ENCODE data around the gene CASZ1.

DNA sequence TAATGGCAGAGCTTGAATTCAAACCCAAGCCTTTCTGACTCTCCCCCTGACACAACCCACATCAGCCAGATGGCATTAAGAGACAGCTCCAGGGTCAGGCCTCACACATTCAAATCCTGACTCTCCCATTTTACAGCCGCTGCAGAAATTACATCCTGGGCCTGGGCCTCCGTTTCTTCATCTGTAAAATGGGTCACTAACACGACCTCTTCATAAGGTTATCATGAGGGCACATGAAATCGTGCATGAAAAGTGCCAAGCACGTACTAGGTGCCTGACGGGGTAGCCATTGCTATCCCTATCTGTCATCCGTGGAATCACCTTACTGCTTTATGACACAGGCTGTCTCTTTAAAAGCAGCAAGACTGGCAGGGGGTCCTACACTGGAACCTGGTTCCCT, 19.8 kb upstream of the CASZ1 start:
- TF ChIP-seq SP2 (IDR thresholded peaks at IDR 0.05; ENCODE audit: extremely low read depth, low read depth, low read length, poor library complexity, severe bottlenecking) (no peak), SIN3A (IDR thresholded peaks at IDR 0.05; ENCODE audit: borderline replicate concordance in 2 of 2, control insufficient read depth in 1 of 2, low read depth in 2 of 2, low read length in 2 of 2) (no peak), ZNF140 (CRISPR knock-in tag; IDR thresholded peaks at IDR 0.05) (no peak)
- TF ChIP-seq, protein P1, sequence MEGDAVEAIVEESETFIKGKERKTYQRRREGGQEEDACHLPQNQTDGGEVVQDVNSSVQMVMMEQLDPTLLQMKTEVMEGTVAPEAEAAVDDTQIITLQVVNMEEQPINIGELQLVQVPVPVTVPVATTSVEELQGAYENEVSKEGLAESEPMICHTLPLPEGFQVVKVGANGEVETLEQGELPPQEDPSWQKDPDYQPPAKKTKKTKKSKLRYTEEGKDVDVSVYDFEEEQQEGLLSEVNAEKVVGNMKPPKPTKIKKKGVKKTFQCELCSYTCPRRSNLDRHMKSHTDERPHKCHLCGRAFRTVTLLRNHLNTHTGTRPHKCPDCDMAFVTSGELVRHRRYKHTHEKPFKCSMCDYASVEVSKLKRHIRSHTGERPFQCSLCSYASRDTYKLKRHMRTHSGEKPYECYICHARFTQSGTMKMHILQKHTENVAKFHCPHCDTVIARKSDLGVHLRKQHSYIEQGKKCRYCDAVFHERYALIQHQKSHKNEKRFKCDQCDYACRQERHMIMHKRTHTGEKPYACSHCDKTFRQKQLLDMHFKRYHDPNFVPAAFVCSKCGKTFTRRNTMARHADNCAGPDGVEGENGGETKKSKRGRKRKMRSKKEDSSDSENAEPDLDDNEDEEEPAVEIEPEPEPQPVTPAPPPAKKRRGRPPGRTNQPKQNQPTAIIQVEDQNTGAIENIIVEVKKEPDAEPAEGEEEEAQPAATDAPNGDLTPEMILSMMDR (IDR thresholded peaks at IDR 0.05 in 2 of 3, conservative IDR thresholded peaks at IDR 0.05 in 1 of 3; ENCODE audit: insufficient read depth in 2 of 3, low read depth in 1 of 3, low read length in 3 of 3) = no peak
